ENCODE data around the gene NDUFS3. TPM values are rescaled to one million over a fixed set of nuclear protein-coding genes. Genes with fewer than 3 reads are reported as not detected.

The NDUFS3 gene
- total and polyA plus RNA-seq, 2 of the 13 experiments (the other 11 are each of a cell fraction or from before 2014, with no cell fraction given): 151 to 184 TPM

GRCh38 chr11:47587723-47588326 lies 9.0 kb downstream of the NDUFS3 start (continued):
- TF ChIP-seq ZNF572 (CRISPR knock-in tag; IDR thresholded peaks at IDR 0.05) (0 out of 2 replicates have a peak, but pooled peaks have one; percentile 54), ZNF460 (CRISPR knock-in tag; IDR thresholded peaks at IDR 0.05; ENCODE audit: borderline replicate concordance) (no peak), ELF3 (CRISPR knock-in tag; IDR thresholded peaks at IDR 0.05) (no peak), HNF1B (CRISPR knock-in tag; IDR thresholded peaks at IDR 0.05) (peak; percentile 47; the same call in 1 of the 2 replicates), ZNF138 (CRISPR knock-in tag; IDR thresholded peaks at IDR 0.05; ENCODE audit: low read depth) (peak; percentile 72; the same call in 1 of the 2 replicates), THAP11 (CRISPR knock-in tag; IDR thresholded peaks at IDR 0.05) (peak; percentile 39; the same call in 1 of the 2 replicates), EED (CRISPR knock-in tag; IDR thresholded peaks at IDR 0.05) (0 out of 2 replicates have a peak, but pooled peaks have one; percentile 50), ZNF274 (CRISPR knock-in tag; IDR thresholded peaks at IDR 0.05) (0 out of 2 replicates have a peak, but pooled peaks have one; percentile 2), SYNCRIP (IDR thresholded peaks at IDR 0.05; ENCODE audit: insufficient read depth, low read depth, low read length) (no peak), ATF7 (IDR thresholded peaks at IDR 0.05) (no peak), ATF7 (CRISPR knock-in tag; IDR thresholded peaks at IDR 0.05) (peak; percentile 52; the same call in 1 of the 2 replicates), ZNF292 (CRISPR knock-in tag; IDR thresholded peaks at IDR 0.05; ENCODE audit: borderline replicate concordance, low read depth) (peak; percentile 50; the same call in 1 of the 2 replicates), BRD4 (CRISPR knock-in tag; IDR thresholded peaks at IDR 0.05) (peak; percentile 75; the same call in 1 of the 2 replicates), PAXIP1 (CRISPR knock-in tag; conservative IDR thresholded peaks at IDR 0.05) (peak; percentile 59; the same call in 1 of the 2 replicates), HMG20B (CRISPR knock-in tag; conservative IDR thresholded peaks at IDR 0.05) (no peak), ZMYM3 (CRISPR knock-in tag; IDR thresholded peaks at IDR 0.05) (0 out of 2 replicates have a peak, but pooled peaks have one; percentile 7), ZNF616 (CRISPR knock-in tag; IDR thresholded peaks at IDR 0.05; ENCODE audit: low read depth) (0 out of 2 replicates have a peak, but pooled peaks have one; percentile 41), MEIS1 (CRISPR knock-in tag; IDR thresholded peaks at IDR 0.05; ENCODE audit: borderline replicate concordance) (peak; percentile 73; the same call in 1 of the 2 replicates), RNF219 (CRISPR knock-in tag; IDR thresholded peaks at IDR 0.05) (no peak)
- TF ChIP-seq, protein P1, sequence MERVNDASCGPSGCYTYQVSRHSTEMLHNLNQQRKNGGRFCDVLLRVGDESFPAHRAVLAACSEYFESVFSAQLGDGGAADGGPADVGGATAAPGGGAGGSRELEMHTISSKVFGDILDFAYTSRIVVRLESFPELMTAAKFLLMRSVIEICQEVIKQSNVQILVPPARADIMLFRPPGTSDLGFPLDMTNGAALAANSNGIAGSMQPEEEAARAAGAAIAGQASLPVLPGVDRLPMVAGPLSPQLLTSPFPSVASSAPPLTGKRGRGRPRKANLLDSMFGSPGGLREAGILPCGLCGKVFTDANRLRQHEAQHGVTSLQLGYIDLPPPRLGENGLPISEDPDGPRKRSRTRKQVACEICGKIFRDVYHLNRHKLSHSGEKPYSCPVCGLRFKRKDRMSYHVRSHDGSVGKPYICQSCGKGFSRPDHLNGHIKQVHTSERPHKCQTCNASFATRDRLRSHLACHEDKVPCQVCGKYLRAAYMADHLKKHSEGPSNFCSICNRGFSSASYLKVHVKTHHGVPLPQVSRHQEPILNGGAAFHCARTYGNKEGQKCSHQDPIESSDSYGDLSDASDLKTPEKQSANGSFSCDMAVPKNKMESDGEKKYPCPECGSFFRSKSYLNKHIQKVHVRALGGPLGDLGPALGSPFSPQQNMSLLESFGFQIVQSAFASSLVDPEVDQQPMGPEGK (CRISPR knock-in tag; IDR thresholded peaks at IDR 0.05): peak; percentile 11; the same call in 1 of the 2 replicates

All from HepG2 (cell line).